ENCODE results near the gene IER5.

DNA sequence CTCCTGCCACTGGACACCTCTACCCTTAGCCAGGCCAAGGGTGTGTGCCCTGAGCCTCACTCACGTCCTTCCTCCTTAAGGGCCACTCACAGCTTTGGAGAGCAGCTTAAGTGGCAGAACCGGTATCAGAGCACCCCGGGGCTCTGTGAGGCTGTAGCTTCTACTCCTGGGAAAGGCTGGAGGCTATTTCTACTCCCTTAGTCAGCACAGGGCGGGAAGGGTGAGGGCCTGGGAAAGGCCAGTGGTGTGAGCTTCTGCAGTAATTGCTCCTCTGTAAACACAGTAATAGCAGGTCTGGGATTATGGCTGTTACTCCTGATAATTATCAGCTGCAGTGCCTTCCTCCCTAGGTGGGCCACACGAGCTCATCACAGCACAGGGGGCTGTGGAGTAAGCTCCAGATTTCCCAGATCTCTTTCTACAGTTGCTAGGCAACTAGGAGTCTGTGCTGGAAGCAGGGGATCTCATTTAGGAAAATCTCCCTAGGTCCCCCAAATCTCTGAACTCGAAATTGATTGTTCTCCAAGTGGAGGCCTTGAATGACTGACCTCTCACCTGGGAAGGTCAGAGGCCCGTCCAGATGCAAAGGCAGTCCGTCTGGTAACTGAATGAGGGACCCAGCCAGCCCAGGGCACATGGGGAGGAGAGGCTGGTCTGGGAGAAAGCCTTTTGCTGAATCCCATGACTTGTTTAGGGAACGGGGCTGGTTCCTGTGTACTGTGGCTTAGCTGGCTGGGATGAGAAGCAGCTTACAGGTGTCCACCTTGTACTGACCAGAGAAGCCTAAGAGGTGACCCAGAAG, 29.3 kb downstream of the IER5 start:
- TF ChIP-seq EZH2 (IDR thresholded peaks at IDR 0.05) = no peak
- TF ChIP-seq, protein P1, sequence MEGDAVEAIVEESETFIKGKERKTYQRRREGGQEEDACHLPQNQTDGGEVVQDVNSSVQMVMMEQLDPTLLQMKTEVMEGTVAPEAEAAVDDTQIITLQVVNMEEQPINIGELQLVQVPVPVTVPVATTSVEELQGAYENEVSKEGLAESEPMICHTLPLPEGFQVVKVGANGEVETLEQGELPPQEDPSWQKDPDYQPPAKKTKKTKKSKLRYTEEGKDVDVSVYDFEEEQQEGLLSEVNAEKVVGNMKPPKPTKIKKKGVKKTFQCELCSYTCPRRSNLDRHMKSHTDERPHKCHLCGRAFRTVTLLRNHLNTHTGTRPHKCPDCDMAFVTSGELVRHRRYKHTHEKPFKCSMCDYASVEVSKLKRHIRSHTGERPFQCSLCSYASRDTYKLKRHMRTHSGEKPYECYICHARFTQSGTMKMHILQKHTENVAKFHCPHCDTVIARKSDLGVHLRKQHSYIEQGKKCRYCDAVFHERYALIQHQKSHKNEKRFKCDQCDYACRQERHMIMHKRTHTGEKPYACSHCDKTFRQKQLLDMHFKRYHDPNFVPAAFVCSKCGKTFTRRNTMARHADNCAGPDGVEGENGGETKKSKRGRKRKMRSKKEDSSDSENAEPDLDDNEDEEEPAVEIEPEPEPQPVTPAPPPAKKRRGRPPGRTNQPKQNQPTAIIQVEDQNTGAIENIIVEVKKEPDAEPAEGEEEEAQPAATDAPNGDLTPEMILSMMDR (IDR thresholded peaks at IDR 0.05 in 2 of 3, conservative IDR thresholded peaks at IDR 0.05 in 1 of 3; ENCODE audit: borderline replicate concordance in 1 of 3, insufficient read depth in 1 of 3, low read depth in 2 of 3, low read length in 2 of 3) = no peak
- TF ChIP-seq RAD21 (IDR thresholded peaks at IDR 0.05; ENCODE audit: low read depth) = peak; percentile 30; the same call in 1 of the 2 replicates
- no peak for TF ChIP-seq ZFX (IDR thresholded peaks at IDR 0.05)
- no peak for TF ChIP-seq POLR2A (IDR thresholded peaks at IDR 0.05; ENCODE audit: borderline replicate concordance, extremely low read depth, insufficient read depth, insufficient read length)
- peak; percentile 18 for TF ChIP-seq YY1 (IDR thresholded peaks at IDR 0.05; ENCODE audit: extremely low read depth, insufficient replicate concordance, low read depth, low read length)
- no peak for TF ChIP-seq EGR1 (IDR thresholded peaks at IDR 0.05; ENCODE audit: low read depth)
- TF ChIP-seq POLR2AphosphoS5 (IDR thresholded peaks at IDR 0.05; ENCODE audit: low read depth, low read length) = peak; percentile 43; the same call in 1 of the 2 replicates
- TF ChIP-seq JUND (IDR thresholded peaks at IDR 0.05) = 0 out of 2 replicates have a peak, but pooled peaks have one; percentile 45
- TF ChIP-seq, protein P2, sequence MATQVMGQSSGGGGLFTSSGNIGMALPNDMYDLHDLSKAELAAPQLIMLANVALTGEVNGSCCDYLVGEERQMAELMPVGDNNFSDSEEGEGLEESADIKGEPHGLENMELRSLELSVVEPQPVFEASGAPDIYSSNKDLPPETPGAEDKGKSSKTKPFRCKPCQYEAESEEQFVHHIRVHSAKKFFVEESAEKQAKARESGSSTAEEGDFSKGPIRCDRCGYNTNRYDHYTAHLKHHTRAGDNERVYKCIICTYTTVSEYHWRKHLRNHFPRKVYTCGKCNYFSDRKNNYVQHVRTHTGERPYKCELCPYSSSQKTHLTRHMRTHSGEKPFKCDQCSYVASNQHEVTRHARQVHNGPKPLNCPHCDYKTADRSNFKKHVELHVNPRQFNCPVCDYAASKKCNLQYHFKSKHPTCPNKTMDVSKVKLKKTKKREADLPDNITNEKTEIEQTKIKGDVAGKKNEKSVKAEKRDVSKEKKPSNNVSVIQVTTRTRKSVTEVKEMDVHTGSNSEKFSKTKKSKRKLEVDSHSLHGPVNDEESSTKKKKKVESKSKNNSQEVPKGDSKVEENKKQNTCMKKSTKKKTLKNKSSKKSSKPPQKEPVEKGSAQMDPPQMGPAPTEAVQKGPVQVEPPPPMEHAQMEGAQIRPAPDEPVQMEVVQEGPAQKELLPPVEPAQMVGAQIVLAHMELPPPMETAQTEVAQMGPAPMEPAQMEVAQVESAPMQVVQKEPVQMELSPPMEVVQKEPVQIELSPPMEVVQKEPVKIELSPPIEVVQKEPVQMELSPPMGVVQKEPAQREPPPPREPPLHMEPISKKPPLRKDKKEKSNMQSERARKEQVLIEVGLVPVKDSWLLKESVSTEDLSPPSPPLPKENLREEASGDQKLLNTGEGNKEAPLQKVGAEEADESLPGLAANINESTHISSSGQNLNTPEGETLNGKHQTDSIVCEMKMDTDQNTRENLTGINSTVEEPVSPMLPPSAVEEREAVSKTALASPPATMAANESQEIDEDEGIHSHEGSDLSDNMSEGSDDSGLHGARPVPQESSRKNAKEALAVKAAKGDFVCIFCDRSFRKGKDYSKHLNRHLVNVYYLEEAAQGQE (IDR thresholded peaks at IDR 0.05; ENCODE audit: low read depth) = no peak
- TF ChIP-seq, protein P3, sequence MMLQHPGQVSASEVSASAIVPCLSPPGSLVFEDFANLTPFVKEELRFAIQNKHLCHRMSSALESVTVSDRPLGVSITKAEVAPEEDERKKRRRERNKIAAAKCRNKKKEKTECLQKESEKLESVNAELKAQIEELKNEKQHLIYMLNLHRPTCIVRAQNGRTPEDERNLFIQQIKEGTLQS (IDR thresholded peaks at IDR 0.05) = no peak
- TF ChIP-seq, protein P4, sequence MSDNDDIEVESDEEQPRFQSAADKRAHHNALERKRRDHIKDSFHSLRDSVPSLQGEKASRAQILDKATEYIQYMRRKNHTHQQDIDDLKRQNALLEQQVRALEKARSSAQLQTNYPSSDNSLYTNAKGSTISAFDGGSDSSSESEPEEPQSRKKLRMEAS (IDR thresholded peaks at IDR 0.05) = peak; percentile 68
